RWPE1 (cell line): Measurements from ENCODE around the gene NTN1.

Experiments
- CTCF ChIA-PET: fragments of 350-600 bp; sonication (Branson Sonifier 250); formaldehyde crosslinking; extraction: SDS; loops from one replicate; lab custom pipeline; 2021; lab: Yijun Ruan, JAX
- POLR2A ChIA-PET: fragments of 400-600 bp; formaldehyde crosslinking; extraction: SDS; loops from one replicate; lab custom pipeline; 2020; ENCODE audit warnings: antibody characterized with exemption; ENCODE audit not compliant: low non-redundant PET; lab: Yijun Ruan, JAX
- DNase-seq: peaks from one replicate; pipeline ENCODE4 v3.0.0; 2012; ENCODE audit warnings: low spot score
- H3K27ac ChIP-seq: fragments of 450-650 bp; 2 replicates; pipeline ENCODE4 v1.5.1; 2017
- CTCF ChIP-seq: fragments of 450-650 bp; conservative IDR thresholded peaks from 2 replicates; pipeline ENCODE4 v1.5.1; 2017; ENCODE audit warnings: low read depth, mild to moderate bottlenecking

Gene NTN1

GRCh38 chr17:9141425-9141753 lies 120.1 kb downstream of the NTN1 start:
- ChIA-PET CTCF (no interaction called here), POLR2A (no interaction called here)
- no peak for DNase-seq
- TF ChIP-seq CTCF = no peak
- H3K27ac ChIP-seq = no peak overlapping the region

- DNase-seq = no peak
- CTCF ChIA-PET = interaction anchor here (0.5 to 0.6 kb wide), 2 partner anchors 33 to 437 kb away, joined by 3 to 4 read pairs; no protein-coding TSS in a partner anchor
- POLR2A ChIA-PET = no interaction called here
- no peak for TF ChIP-seq CTCF
- H3K27ac ChIP-seq = no peak overlapping the region
Observed at GRCh38 chr17:9142772-9143494, 121.6 kb downstream of the NTN1 start.

GRCh38 chr17:9144502-9145249 lies 123.4 kb downstream of the NTN1 start:
- no peak for DNase-seq
- CTCF ChIA-PET = interaction anchor here (0.6 kb wide), 1 partner anchor 53 kb away, joined by 3 read pairs; no protein-coding TSS in a partner anchor
- no peak for TF ChIP-seq CTCF
- POLR2A ChIA-PET = no interaction called here
- H3K27ac ChIP-seq = no peak overlapping the region

- no peak for TF ChIP-seq CTCF
- peak; percentile 13 for DNase-seq
- ChIA-PET CTCF (no interaction called here), POLR2A (no interaction called here)
- H3K27ac ChIP-seq = no peak overlapping the region
Observed at GRCh38 chr17:9146064-9146463, 124.8 kb downstream of the NTN1 start.

GRCh38 chr17:9148905-9149525 lies 127.7 kb downstream of the NTN1 start:
- ChIA-PET POLR2A (no interaction called here), CTCF (interaction anchor here (0.6 kb wide), 1 partner anchor 240 kb away, joined by 4 read pairs; no protein-coding TSS in a partner anchor)
- DNase-seq = no peak

More at GRCh38 chr17:9148905-9149525, 127.7 kb downstream of the NTN1 start:
- H3K27ac ChIP-seq = no peak overlapping the region
- TF ChIP-seq CTCF = no peak
